Astrocyte (in vitro differentiated cells and primary cell): ENCODE data around the gene KMT2C. TPM values are rescaled to one million over a fixed set of nuclear protein-coding genes. Genes with fewer than 3 reads are reported as not detected.

ENCODE experiments used
- DNase-seq: peaks from one replicate; pipeline ENCODE4 v3.0.0-alpha.2; 2010; ENCODE audit warnings: low read depth
- FAIRE-seq: peaks from 2 replicates; lab custom pipeline; 2011; peaks lifted over from hg19 to GRCh38; lab: Jason Lieb, UNC
- H2AFZ ChIP-seq: 2 replicates; pipeline ENCODE4 v1.6.0; 2012; ENCODE audit warnings: low read depth, low read length, inconsistent platforms
- H3K27ac ChIP-seq: 2 replicates; pipeline ENCODE4 v1.5.1; 2011; ENCODE audit warnings: low read depth, low read length, inconsistent platforms
- H3K27me3 ChIP-seq: 2 replicates; pipeline ENCODE4 v1.6.0; 2011; ENCODE audit warnings: low read length, inconsistent platforms; ENCODE audit not compliant: insufficient read depth
- H3K36me3 ChIP-seq: 2 replicates; pipeline ENCODE4 v1.5.1; 2011; ENCODE audit warnings: low read length, inconsistent platforms; ENCODE audit not compliant: insufficient read depth
- H3K4me1 ChIP-seq: 2 replicates; pipeline ENCODE4 v1.5.1; 2011; ENCODE audit warnings: low read length, inconsistent platforms; ENCODE audit not compliant: insufficient read depth
- H3K4me2 ChIP-seq: 2 replicates; pipeline ENCODE4 v1.6.0; 2012; ENCODE audit warnings: low read length, inconsistent platforms
- H3K4me3 ChIP-seq: 2 replicates; pipeline ENCODE4 v1.5.1; 2011; ENCODE audit warnings: low read depth, mild to moderate bottlenecking, low read length, inconsistent platforms; ENCODE audit not compliant: insufficient read depth
- H3K79me2 ChIP-seq: 2 replicates; pipeline ENCODE4 v1.6.0; 2012; ENCODE audit warnings: mild to moderate bottlenecking, low read length, inconsistent platforms; ENCODE audit not compliant: insufficient read depth
- H3K9ac ChIP-seq: 2 replicates; pipeline ENCODE4 v1.6.0; 2012; ENCODE audit warnings: mild to moderate bottlenecking, low read length, inconsistent platforms
- H3K9me3 ChIP-seq: 2 replicates; pipeline ENCODE4 v1.5.1; 2012; ENCODE audit warnings: low read depth, mild to moderate bottlenecking, low read length, inconsistent platforms; ENCODE audit not compliant: insufficient read depth
- H4K20me1 ChIP-seq: 2 replicates; pipeline ENCODE4 v1.6.0; 2012; ENCODE audit warnings: low read length, inconsistent platforms; ENCODE audit not compliant: insufficient read depth
- H3K27ac Mint-ChIP-seq: one replicate; pipeline ENCODE4 v1.8.0; 2021; ENCODE audit warnings: mild to moderate bottlenecking, mixed read lengths; ENCODE audit not compliant: unreplicated experiment
- H3K27me3 Mint-ChIP-seq: one replicate; pipeline ENCODE4 v1.8.0; 2021; ENCODE audit warnings: low read depth, mixed read lengths; ENCODE audit not compliant: unreplicated experiment
- H3K36me3 Mint-ChIP-seq: one replicate; pipeline ENCODE4 v1.8.0; 2021; ENCODE audit warnings: low read depth, mixed read lengths; ENCODE audit not compliant: unreplicated experiment
- H3K4me1 Mint-ChIP-seq: one replicate; pipeline ENCODE4 v1.8.0; 2021; ENCODE audit warnings: low read depth, mixed read lengths; ENCODE audit not compliant: unreplicated experiment
- H3K4me3 Mint-ChIP-seq: one replicate; pipeline ENCODE4 v1.8.0; 2021; ENCODE audit warnings: mild to moderate bottlenecking, moderate library complexity, mixed read lengths; ENCODE audit not compliant: unreplicated experiment
- H3K9me3 Mint-ChIP-seq: one replicate; pipeline ENCODE4 v1.8.0; 2021; ENCODE audit warnings: mild to moderate bottlenecking, mixed read lengths; ENCODE audit not compliant: unreplicated experiment
- EZH2 ChIP-seq: IDR thresholded peaks from 2 replicates; pipeline ENCODE4 v1.6.1; 2012; ENCODE audit warnings: mild to moderate bottlenecking, low read length, inconsistent platforms; ENCODE audit not compliant: insufficient read depth
- total RNA-seq: library from RNA; stranded (reverse); gene quantifications from 2 replicates; pipeline ENCODE4 v1.2.1, GENCODE V29; 2021
- TF ChIP-seq, protein P1 (sequence below): IDR thresholded peaks from 2 replicates; pipeline ENCODE4 v1.5.1; 2011; ENCODE audit warnings: low read depth, mild to moderate bottlenecking, inconsistent platforms, low read length, moderate library complexity; ENCODE audit not compliant: insufficient read depth

Gene KMT2C
- total RNA-seq, 1 donor from 2014 or later = 59.0 TPM

GRCh38 chr7:152185558-152185957 lies 250.2 kb downstream of the KMT2C start:
- Histone ChIP-seq H4K20me1 (peaks cover 6% of the 10 kb centered on the region), H3K27me3 (no peaks in the 10 kb centered on the region), H3K4me2 (no peak overlapping the region), H2AFZ (no peak overlapping the region), H3K9me3 (no peaks in the 10 kb centered on the region), H3K79me2 (no peaks in the 10 kb centered on the region), H3K36me3 (peaks cover 44% of the 10 kb centered on the region), H3K4me1 (no peaks in the 10 kb centered on the region), H3K27ac (no peak overlapping the region), H3K4me3 (no peak overlapping the region), H3K9ac (no peak overlapping the region)
- TF ChIP-seq EZH2 = no peak
- TF ChIP-seq, protein P1, sequence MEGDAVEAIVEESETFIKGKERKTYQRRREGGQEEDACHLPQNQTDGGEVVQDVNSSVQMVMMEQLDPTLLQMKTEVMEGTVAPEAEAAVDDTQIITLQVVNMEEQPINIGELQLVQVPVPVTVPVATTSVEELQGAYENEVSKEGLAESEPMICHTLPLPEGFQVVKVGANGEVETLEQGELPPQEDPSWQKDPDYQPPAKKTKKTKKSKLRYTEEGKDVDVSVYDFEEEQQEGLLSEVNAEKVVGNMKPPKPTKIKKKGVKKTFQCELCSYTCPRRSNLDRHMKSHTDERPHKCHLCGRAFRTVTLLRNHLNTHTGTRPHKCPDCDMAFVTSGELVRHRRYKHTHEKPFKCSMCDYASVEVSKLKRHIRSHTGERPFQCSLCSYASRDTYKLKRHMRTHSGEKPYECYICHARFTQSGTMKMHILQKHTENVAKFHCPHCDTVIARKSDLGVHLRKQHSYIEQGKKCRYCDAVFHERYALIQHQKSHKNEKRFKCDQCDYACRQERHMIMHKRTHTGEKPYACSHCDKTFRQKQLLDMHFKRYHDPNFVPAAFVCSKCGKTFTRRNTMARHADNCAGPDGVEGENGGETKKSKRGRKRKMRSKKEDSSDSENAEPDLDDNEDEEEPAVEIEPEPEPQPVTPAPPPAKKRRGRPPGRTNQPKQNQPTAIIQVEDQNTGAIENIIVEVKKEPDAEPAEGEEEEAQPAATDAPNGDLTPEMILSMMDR = no peak
- peaks cover 16% of the 10 kb centered on the region for H3K36me3 Mint-ChIP-seq
- no peaks in the 10 kb centered on the region for H3K4me1 Mint-ChIP-seq
- no peak for DNase-seq
- H3K27ac Mint-ChIP-seq = no peak overlapping the region
- H3K9me3 Mint-ChIP-seq = no peaks in the 10 kb centered on the region
- no peak for FAIRE-seq
- no peak overlapping the region for H3K4me3 Mint-ChIP-seq
- H3K27me3 Mint-ChIP-seq = no peaks in the 10 kb centered on the region

- H3K4me1 Mint-ChIP-seq = peaks cover 4% of the 10 kb centered on the region
- H3K9me3 Mint-ChIP-seq = no peaks in the 10 kb centered on the region
- H4K20me1 ChIP-seq = peaks cover 6% of the 10 kb centered on the region
- H3K36me3 ChIP-seq = peaks cover 46% of the 10 kb centered on the region
- H3K79me2 ChIP-seq = no peaks in the 10 kb centered on the region
- FAIRE-seq (no peak), DNase-seq (no peak)
- no peak overlapping the region for H3K27ac ChIP-seq
- H3K4me2 ChIP-seq = no peak overlapping the region
- H3K27ac Mint-ChIP-seq = no peak overlapping the region
- H3K4me1 ChIP-seq = no peaks in the 10 kb centered on the region
- no peak overlapping the region for H3K4me3 Mint-ChIP-seq
- no peaks in the 10 kb centered on the region for H3K27me3 Mint-ChIP-seq
- no peak overlapping the region for H2AFZ ChIP-seq
- peaks cover 34% of the 10 kb centered on the region for H3K36me3 Mint-ChIP-seq
- no peak overlapping the region for H3K9ac ChIP-seq
- H3K9me3 ChIP-seq = no peaks in the 10 kb centered on the region
- TF ChIP-seq, protein P1 = no peak
- TF ChIP-seq EZH2 = no peak
- no peak overlapping the region for H3K4me3 ChIP-seq
- H3K27me3 ChIP-seq = no peaks in the 10 kb centered on the region
Observed at GRCh38 chr7:152180587-152180986, 255.2 kb downstream of the KMT2C start.

GRCh38 chr7:152180048-152180447 lies 255.8 kb downstream of the KMT2C start:
- Histone ChIP-seq H3K4me1 (no peaks in the 10 kb centered on the region), H3K4me3 (no peak overlapping the region), H3K27ac (no peak overlapping the region), H3K27me3 (no peaks in the 10 kb centered on the region), H2AFZ (no peak overlapping the region), H3K9ac (no peak overlapping the region), H3K36me3 (peaks cover 44% of the 10 kb centered on the region), H3K9me3 (no peaks in the 10 kb centered on the region), H3K79me2 (no peaks in the 10 kb centered on the region), H3K4me2 (no peak overlapping the region), H4K20me1 (peaks cover 6% of the 10 kb centered on the region)
- Mint-ChIP-seq H3K27me3 (no peaks in the 10 kb centered on the region), H3K36me3 (peaks cover 34% of the 10 kb centered on the region), H3K9me3 (no peaks in the 10 kb centered on the region), H3K27ac (no peak overlapping the region), H3K4me3 (no peak overlapping the region), H3K4me1 (peaks cover 4% of the 10 kb centered on the region)
- no peak for TF ChIP-seq EZH2
- TF ChIP-seq, protein P1 = no peak
- DNase-seq (no peak), FAIRE-seq (no peak)
